Measurements from ENCODE around the gene DUOX1.
"Not testable (repeated sequence)": the region's sequence is repeated elsewhere in the genome, so short reads cannot be mapped to it uniquely, and the experiment has no call there.

GRCh38 chr15:45104170-45104569 lies 25.6 kb upstream of the DUOX1 start:
- not testable (repeated sequence) for TF ChIP-seq CTCF (IDR thresholded peaks at IDR 0.05); EZH2 (IDR thresholded peaks at IDR 0.05; ENCODE audit: borderline replicate concordance, insufficient read depth, low read depth, low read length, poor library complexity, severe bottlenecking)
